ENCODE data around the gene ATRAID.
A peak's percentile ranks its signal among the peaks of the same experiment; 100 is the strongest.

The ATRAID gene

GRCh38 chr2:27251766-27252165, 39.9 kb downstream of the ATRAID start:
- no peak for DNase-seq

GRCh38 chr2:27255187-27255586, 43.3 kb downstream of the ATRAID start:
- no peak for DNase-seq

- DNase-seq: no peak
Measured at GRCh38 chr2:27255660-27256059, 43.8 kb downstream of the ATRAID start.

GRCh38 chr2:27256855-27257454, 45.1 kb downstream of the ATRAID start:
- no peak for DNase-seq

GRCh38 chr2:27258051-27258450, 46.2 kb downstream of the ATRAID start:
- no peak for DNase-seq

GRCh38 chr2:27261241-27261925, 49.5 kb downstream of the ATRAID start:
- no peak for DNase-seq

GRCh38 chr2:27261926-27262298, 50.1 kb downstream of the ATRAID start:
- no peak for DNase-seq

- peak; percentile 71 for DNase-seq
Measured at GRCh38 chr2:27262379-27263286, 50.8 kb downstream of the ATRAID start, which contains the start of gene SLC30A3. Gene SLC30A3, minus strand, starts transcription at chr2:27263047. Its CDS starts 141 bp downstream, at chr2:27262906.

GRCh38 chr2:27263287-27264252, 51.7 kb downstream of the ATRAID start:
- no peak for DNase-seq

GRCh38 chr2:27264253-27264752, 52.5 kb downstream of the ATRAID start:
- peak; percentile 36 for DNase-seq

GRCh38 chr2:27264753-27265535, 53.1 kb downstream of the ATRAID start:
- DNase-seq: peak; percentile 67

GRCh38 chr2:27265536-27265870, 53.7 kb downstream of the ATRAID start:
- no peak for DNase-seq

Data from activated naive CD4-positive, alpha-beta T cell treated with anti-CD3 and anti-CD28 coated beads, Interleukin-2, amount 50 U/mL, for 16 hours (primary cell).